A673 (cell line): Measurements from ENCODE around the gene SMIM5. TPM values are rescaled to one million over a fixed set of nuclear protein-coding genes. Genes with fewer than 3 reads are reported as not detected.

Source experiments
- BruUV-seq: library from RNA; stranded (reverse); fragments of 400-500 nt; replicated peaks from 2 replicates; lab custom pipeline; 2021; lab: Mats Ljungman, UMichigan
- CTCF ChIA-PET: fragments of 300-600 bp; sonication (Branson Sonifier 250); formaldehyde crosslinking; loops from one replicate; lab custom pipeline; 2022; ENCODE audit warnings: antibody characterized with exemption; lab: Charles Lee
- POLR2A ChIA-PET: fragments of 300-600 bp; sonication (Branson Sonifier 250); formaldehyde crosslinking; loops from one replicate; lab custom pipeline; 2022; ENCODE audit warnings: antibody characterized with exemption; ENCODE audit not compliant: low non-redundant PET; lab: Charles Lee
- DNase-seq: peaks from one replicate; pipeline ENCODE4 v3.0.0-alpha.2; 2015; ENCODE audit warnings: low spot score
- H3K27ac ChIP-seq: fragments of 200-600 bp; sonication (generic); 2 replicates; pipeline ENCODE4 v1.5.1; 2016; ENCODE audit warnings: mixed run types, low read depth, mild to moderate bottlenecking, mixed read lengths, antibody characterized with exemption, low read length; ENCODE audit not compliant: poor library complexity, severe bottlenecking
- H3K27me3 ChIP-seq: fragments of 200-600 bp; sonication (generic); replicated peaks from 2 replicates; pipeline ENCODE4 v1.6.1; 2017; ENCODE audit warnings: mixed run types, low read depth, mild to moderate bottlenecking, mixed read lengths, antibody characterized with exemption, low read length; ENCODE audit not compliant: insufficient read depth, poor library complexity
- H3K36me3 ChIP-seq: fragments of 200-600 bp; sonication (generic); 2 replicates; pipeline ENCODE4 v1.6.1; 2016; ENCODE audit warnings: mixed run types, mild to moderate bottlenecking, mixed read lengths, antibody characterized with exemption, low read length; ENCODE audit not compliant: insufficient read depth, poor library complexity, severe bottlenecking
- H3K4me1 ChIP-seq: fragments of 200-600 bp; sonication (generic); 2 replicates; pipeline ENCODE4 v1.6.1; 2017; ENCODE audit warnings: mixed run types, mild to moderate bottlenecking, mixed read lengths, antibody characterized with exemption, low read length; ENCODE audit not compliant: insufficient read depth, poor library complexity, severe bottlenecking
- H3K4me3 ChIP-seq: fragments of 200-600 bp; sonication (generic); 2 replicates; pipeline ENCODE4 v1.5.1; 2016; ENCODE audit warnings: low read depth, mixed run types, mild to moderate bottlenecking, mixed read lengths, low read length; ENCODE audit not compliant: poor library complexity, severe bottlenecking
- H3K9me3 ChIP-seq: fragments of 200-600 bp; sonication (generic); 2 replicates; pipeline ENCODE4 v1.6.1; 2016; ENCODE audit warnings: mixed run types, low read depth, mild to moderate bottlenecking, mixed read lengths, antibody characterized with exemption, low read length; ENCODE audit not compliant: poor library complexity, severe bottlenecking
- EZH2 ChIP-seq: fragments of 200-600 bp; sonication (generic); IDR thresholded peaks from 2 replicates; pipeline ENCODE4 v1.6.1; 2017; ENCODE audit warnings: borderline replicate concordance, low read depth, mild to moderate bottlenecking, mixed read lengths, antibody characterized with exemption, low read length; ENCODE audit not compliant: poor library complexity, severe bottlenecking
- intact Hi-C: fragments of 100-400 bp; cut with micrococcal nuclease; formaldehyde crosslinking; loops from one replicate; pipeline ENCODE4 v1.10.0; 2022; ENCODE audit not compliant: unreplicated experiment
- total RNA-seq: library from RNA; stranded (reverse); gene quantifications from 2 replicates; pipeline ENCODE4 v1.2.3, GENCODE V29; 2021
- TF ChIP-seq, protein P1 (sequence below): fragments of 300-800, 200-600 bp; sonication (generic); conservative IDR thresholded peaks from 2 replicates; pipeline ENCODE4 v1.5.1; 2017; ENCODE audit warnings: low read depth, mild to moderate bottlenecking, antibody characterized with exemption, low read length, moderate library complexity, mixed read lengths

The SMIM5 gene
- total RNA-seq, 1 experiment from 2014 or later: not detected

- TF ChIP-seq, protein P1, sequence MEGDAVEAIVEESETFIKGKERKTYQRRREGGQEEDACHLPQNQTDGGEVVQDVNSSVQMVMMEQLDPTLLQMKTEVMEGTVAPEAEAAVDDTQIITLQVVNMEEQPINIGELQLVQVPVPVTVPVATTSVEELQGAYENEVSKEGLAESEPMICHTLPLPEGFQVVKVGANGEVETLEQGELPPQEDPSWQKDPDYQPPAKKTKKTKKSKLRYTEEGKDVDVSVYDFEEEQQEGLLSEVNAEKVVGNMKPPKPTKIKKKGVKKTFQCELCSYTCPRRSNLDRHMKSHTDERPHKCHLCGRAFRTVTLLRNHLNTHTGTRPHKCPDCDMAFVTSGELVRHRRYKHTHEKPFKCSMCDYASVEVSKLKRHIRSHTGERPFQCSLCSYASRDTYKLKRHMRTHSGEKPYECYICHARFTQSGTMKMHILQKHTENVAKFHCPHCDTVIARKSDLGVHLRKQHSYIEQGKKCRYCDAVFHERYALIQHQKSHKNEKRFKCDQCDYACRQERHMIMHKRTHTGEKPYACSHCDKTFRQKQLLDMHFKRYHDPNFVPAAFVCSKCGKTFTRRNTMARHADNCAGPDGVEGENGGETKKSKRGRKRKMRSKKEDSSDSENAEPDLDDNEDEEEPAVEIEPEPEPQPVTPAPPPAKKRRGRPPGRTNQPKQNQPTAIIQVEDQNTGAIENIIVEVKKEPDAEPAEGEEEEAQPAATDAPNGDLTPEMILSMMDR: no peak
- TF ChIP-seq EZH2: no peak
- Histone ChIP-seq H3K4me1 (peaks cover 14% of the 10 kb centered on the region), H3K27me3 (no peaks in the 10 kb centered on the region), H3K27ac (no peak overlapping the region), H3K36me3 (no peaks in the 10 kb centered on the region), H3K9me3 (no peaks in the 10 kb centered on the region), H3K4me3 (no peak overlapping the region)
- intact Hi-C loops: no loop called here
- ChIA-PET POLR2A (interaction anchor here (0.5 kb wide), 1 partner anchor 87 kb away, joined by 4 read pairs; no protein-coding TSS in a partner anchor), CTCF (no interaction called here)
- DNase-seq: no peak
- BruUV-seq: no TSS peak
Measured at GRCh38 chr17:75635610-75636202, 2.5 kb downstream of the SMIM5 start.

DNA sequence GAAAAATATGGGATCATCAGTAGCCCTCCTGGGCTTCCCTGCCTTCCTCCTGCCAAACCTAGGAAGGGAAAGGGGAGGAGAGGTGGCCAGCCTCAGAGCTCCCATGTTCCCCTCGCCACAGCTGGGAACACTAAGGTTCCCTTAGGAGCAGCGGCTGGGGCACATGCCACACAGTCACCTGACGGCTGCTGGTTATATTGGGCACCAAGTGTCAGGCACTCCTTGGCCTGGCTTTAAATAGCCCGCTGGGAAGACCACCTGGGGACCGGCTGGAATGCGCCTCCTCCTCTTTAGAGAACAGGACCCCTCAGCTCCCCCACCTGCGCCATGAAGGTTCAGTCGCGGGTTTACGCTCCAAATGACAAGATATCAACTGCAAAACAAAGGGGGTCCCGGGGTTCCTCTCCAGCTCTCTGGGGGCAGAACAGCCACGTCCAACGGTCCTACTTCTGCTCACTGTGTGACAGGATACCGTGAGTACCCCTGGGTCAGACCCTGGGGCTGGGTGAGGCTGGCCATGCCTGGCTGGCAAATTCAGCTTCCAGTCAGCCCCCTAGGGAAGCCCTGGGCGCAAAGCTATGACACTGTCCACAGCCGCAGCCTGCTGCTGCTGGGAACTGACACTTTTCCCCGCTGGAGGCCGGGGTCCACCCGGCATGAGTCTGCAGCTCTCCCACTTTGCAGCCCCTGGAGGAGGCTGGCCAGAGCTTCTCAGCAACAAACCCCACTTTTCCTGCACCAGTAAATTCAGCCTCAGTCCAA is 3.3 kb downstream of the SMIM5 start:
- Histone ChIP-seq H3K9me3 (no peaks in the 10 kb centered on the region), H3K27me3 (no peaks in the 10 kb centered on the region), H3K4me3 (no peak overlapping the region), H3K4me1 (peaks cover 14% of the 10 kb centered on the region), H3K27ac (no peak overlapping the region), H3K36me3 (no peaks in the 10 kb centered on the region)
- intact Hi-C loops: no loop called here
- no peak for DNase-seq
- ChIA-PET POLR2A (interaction anchor here (0.5 kb wide), 1 partner anchor 88 kb away, joined by 4 read pairs; no protein-coding TSS in a partner anchor), CTCF (no interaction called here)
- TF ChIP-seq EZH2: no peak
- TF ChIP-seq, protein P1: no peak
- no TSS peak for BruUV-seq

- POLR2A ChIA-PET: no interaction called here
- BruUV-seq: no TSS peak
- H3K4me3 ChIP-seq: no peak overlapping the region
- no peaks in the 10 kb centered on the region for H3K9me3 ChIP-seq
- no peak overlapping the region for H3K27ac ChIP-seq
- DNase-seq: no peak
- CTCF ChIA-PET: no interaction called here
- intact Hi-C loops: no loop called here
- no peaks in the 10 kb centered on the region for H3K27me3 ChIP-seq
- TF ChIP-seq, protein P1: no peak
- no peaks in the 10 kb centered on the region for H3K36me3 ChIP-seq
- peaks cover 14% of the 10 kb centered on the region for H3K4me1 ChIP-seq
Measured at GRCh38 chr17:75637143-75637538, 3.9 kb downstream of the SMIM5 start.
